GM12878 (cell line): Measurements from ENCODE around the gene WTAP. TPM values are rescaled to one million over a fixed set of nuclear protein-coding genes. Genes with fewer than 3 reads are reported as not detected.
A peak's percentile ranks its signal among the peaks of the same experiment; 100 is the strongest.
"Not testable (repeated sequence)": the region's sequence is repeated elsewhere in the genome, so short reads cannot be mapped to it uniquely, and the experiment has no call there.

ENCODE experiments used
- ATAC-seq: fragments of 200-7000 bp; cut with Tn5 transposase; 3 replicates; pipeline ENCODE4 v1.9.1; 2020; ENCODE audit warnings: mild to moderate bottlenecking, moderate library complexity
- BruUV-seq: library from RNA; stranded (reverse); fragments of 400-500 nt; replicated peaks from 2 replicates; lab custom pipeline; 2021; lab: Mats Ljungman, UMichigan
- CTCF ChIA-PET: fragments of 300-600 bp; sonication (Branson Sonifier 250); formaldehyde crosslinking; extraction: SDS; loops from one replicate; lab custom pipeline; 2021; ENCODE audit warnings: inconsistent platforms; lab: Yijun Ruan, JAX
- POLR2A ChIA-PET: fragments of 350-600 bp; formaldehyde crosslinking; extraction: SDS; loops from one replicate; lab custom pipeline; 2021; ENCODE audit warnings: inconsistent platforms; lab: Charles Lee
- RAD21 ChIA-PET: fragments of 300-600 bp; sonication (Branson Sonifier 250); formaldehyde crosslinking; loops from one replicate; lab custom pipeline; 2023; ENCODE audit warnings: antibody characterized with exemption; ENCODE audit not compliant: unreplicated experiment; lab: Charles Lee
- SMC1A ChIA-PET: fragments of 300-600 bp; sonication (Branson Sonifier 250); formaldehyde crosslinking; loops from one replicate; lab custom pipeline; 2023; ENCODE audit not compliant: unreplicated experiment, uncharacterized antibody; lab: Charles Lee
- DNase-seq: peaks from one replicate; pipeline ENCODE4 v3.0.0-alpha.2; 2011; ENCODE audit warnings: low read depth, low spot score
- FAIRE-seq: peaks from 3 replicates; lab custom pipeline; 2011; peaks lifted over from hg19 to GRCh38; lab: Jason Lieb, UNC
- H2AFZ ChIP-seq: 2 replicates; pipeline ENCODE4 v1.6.0; 2011; ENCODE audit warnings: low read depth, low read length, control low read depth; ENCODE audit not compliant: control insufficient read depth
- H3K27ac ChIP-seq: 2 replicates; pipeline ENCODE4 v1.5.1; 2011; ENCODE audit warnings: control low read depth; ENCODE audit not compliant: control insufficient read depth, insufficient read depth
- H3K27me3 ChIP-seq, 2 experiments: replicated peaks in 1 of 2; 2 replicates each; pipeline versions ENCODE4 v1.6.0 to v1.6.1; 2011; ENCODE audit warnings: low read length in 1 of 2; ENCODE audit not compliant: control insufficient read depth in 2 of 2, insufficient read depth in 2 of 2
- H3K36me3 ChIP-seq, 2 experiments: 2 replicates each; pipeline ENCODE4 v1.5.1; 2011; ENCODE audit warnings: low read length in 1 of 2; ENCODE audit not compliant: control insufficient read depth in 2 of 2, insufficient read depth in 2 of 2
- H3K4me1 ChIP-seq: 2 replicates; pipeline ENCODE4 v1.6.1; 2011; ENCODE audit warnings: mild to moderate bottlenecking, low read length, moderate library complexity, mixed read lengths; ENCODE audit not compliant: control insufficient read depth, insufficient read depth
- H3K4me2 ChIP-seq: 2 replicates; pipeline ENCODE4 v1.6.0; 2011; ENCODE audit warnings: control low read depth; ENCODE audit not compliant: control insufficient read depth, insufficient read depth
- H3K4me3 ChIP-seq: fragments of 200-600 bp; sonication (generic); 2 replicates; pipeline ENCODE4 v1.5.1; 2016
- H3K79me2 ChIP-seq: 2 replicates; pipeline ENCODE4 v1.6.0; 2011; ENCODE audit warnings: low read length; ENCODE audit not compliant: control insufficient read depth, insufficient read depth
- H3K9ac ChIP-seq: 2 replicates; pipeline ENCODE4 v1.8.0; 2011; ENCODE audit warnings: low read length, control low read depth, mixed read lengths; ENCODE audit not compliant: control insufficient read depth, insufficient read depth
- H3K9me3 ChIP-seq: replicated peaks from 3 replicates; pipeline ENCODE4 v1.5.1; 2011; ENCODE audit warnings: mild to moderate bottlenecking, low read length; ENCODE audit not compliant: control insufficient read depth, insufficient read depth
- H4K20me1 ChIP-seq: 2 replicates; pipeline ENCODE4 v1.6.0; 2011; ENCODE audit not compliant: control insufficient read depth, insufficient read depth
- MEF2B ChIP-seq: fragments of 450-650 bp; IDR thresholded peaks from 2 replicates; pipeline ENCODE4 v1.6.1; 2018; ENCODE audit warnings: mild to moderate bottlenecking, moderate library complexity; ENCODE audit not compliant: partially characterized antibody, poor library complexity, severe bottlenecking
- MLLT1 ChIP-seq: fragments of 450-650 bp; IDR thresholded peaks from 2 replicates; pipeline ENCODE4 v1.6.1; 2016; ENCODE audit warnings: mild to moderate bottlenecking
- NFYB ChIP-seq: IDR thresholded peaks from 2 replicates; pipeline ENCODE4 v1.6.1; 2011; ENCODE audit warnings: low read depth, mild to moderate bottlenecking, low read length, improper control_type of control experiment, moderate library complexity; ENCODE audit not compliant: insufficient read depth
- RUNX3 ChIP-seq: IDR thresholded peaks from 2 replicates; pipeline ENCODE4 v1.6.1; 2012; ENCODE audit warnings: low read length, inconsistent platforms
- ZBTB33 ChIP-seq: fragments of 450-650 bp; IDR thresholded peaks from 2 replicates; pipeline ENCODE4 v1.6.1; 2017; ENCODE audit warnings: mild to moderate bottlenecking
- WGBS: methylation state at CpG from one replicate; pipeline ENCODE4 v1.1.6; 2016; ENCODE audit warnings: low lambda C conversion rate; ENCODE audit not compliant: insufficient replicate concordance, insufficient coverage; ENCODE audit errors: missing lambda C conversion rate; 5-methylcytosine and 5-hydroxymethylcytosine counted together
- in situ Hi-C: fragments of 300-500 bp; cut with MboI; formaldehyde crosslinking; loops from 9 replicates; pipeline ENCODE4 v1.14.3; 2018; ENCODE audit warnings: mixed read lengths
- intact Hi-C: fragments of 100-400 bp; cut with micrococcal nuclease; formaldehyde crosslinking; loops from one replicate; pipeline ENCODE4 v1.14.2; 2022; ENCODE audit not compliant: unreplicated experiment
- polyA plus RNA-seq, 11 experiments: library from polyadenylated mRNA; depleted of rRNA in 4 of 11; unstranded in 6 of 11; stranded (reverse) in 5 of 11; fragments of >200 nt; fragmentation: Nextera tagmentation in 4 of 11; fragmentation: Illumina TruSeq in 1 of 11; extraction: Ambion mirVana in 4 of 11; extraction: Trizol in 1 of 11; gene quantifications; 1 replicate in 1 of 11; 2 replicates in 10 of 11; pipeline versions ENCODE4 v1.2.1 to v1.2.3, GENCODE V29; 2011 to 2016; ENCODE audit warnings: inconsistent platforms in 2 of 11, missing spikeins in 2 of 11, low read depth in 1 of 11
- total RNA-seq, 4 experiments: library from RNA; depleted of rRNA in 3 of 4; stranded (reverse); fragments of >200 nt in 3 of 4; fragmentation: Illumina TruSeq in 1 of 4; extraction: Trizol in 1 of 4; gene quantifications; 2 replicates each; pipeline versions ENCODE4 v1.2.1 to v1.2.3, GENCODE V29; 2013 to 2021

Gene WTAP
- total and polyA plus RNA-seq, 10 of the 15 experiments (the other 5 are each of a cell fraction or from before 2014, with no cell fraction given): 38.7 to 132 (median 83.1) TPM

GRCh38 chr6:159730332-159730676 is 3.0 kb downstream of the WTAP start (continued):
- peak; percentile 74 for TF ChIP-seq MEF2B
- peak; percentile 29; the same call in 1 of the 2 replicates for TF ChIP-seq RUNX3
- TF ChIP-seq NFYB: no peak
- TF ChIP-seq, all 136 proteins: peak for 8

GRCh38 chr6:159732550-159732949 is 5.2 kb downstream of the WTAP start:
- H3K27me3 ChIP-seq, intact Hi-C loops, H2AFZ ChIP-seq, FAIRE-seq, ATAC-seq, in situ Hi-C loops, H3K4me3 ChIP-seq, H3K4me1 ChIP-seq, H3K4me2 ChIP-seq, H3K9me3 ChIP-seq, DNase-seq, H3K36me3 ChIP-seq, H3K9ac ChIP-seq, H3K27ac ChIP-seq, BruUV-seq, H4K20me1 ChIP-seq: not testable (repeated sequence)
- H3K79me2 ChIP-seq: peaks cover 98% of the 10 kb centered on the region
- ChIA-PET RAD21 (interaction anchor here (0.9 to 1.6 kb wide), 3 partner anchors 51 to 198 kb away, joined by 3 to 4 read pairs (median 3); partner anchors contain the start of gene TCP1), CTCF (interaction anchor here (1.1 to 2.3 kb wide), 7 partner anchors 10 to 131 kb away, joined by 3 to 5 read pairs (median 4); no protein-coding TSS in a partner anchor), SMC1A (interaction anchor here (0.7 to 11.1 kb wide), 9 partner anchors 9 to 249 kb away, joined by 3 to 108 read pairs (median 3); partner anchors contain the start of genes ACAT2, MRPL18 and TCP1), POLR2A (interaction anchor here (0.8 to 2.8 kb wide), 6 partner anchors 10 to 40 kb away, joined by 4 to 16 read pairs (median 5); partner anchors contain the start of gene ACAT2)
- TF ChIP-seq MLLT1: peak; percentile 48; the same call in 1 of the 2 replicates
- TF ChIP-seq ZBTB33: peak; percentile 16; the same call in 1 of the 2 replicates
- WGBS: 95% methylated on average over 12 of the region's 12 CpGs

GRCh38 chr6:159733395-159733794 is 6.1 kb downstream of the WTAP start:
- H3K4me1 ChIP-seq, ATAC-seq, DNase-seq, H4K20me1 ChIP-seq, BruUV-seq, H3K9ac ChIP-seq, H3K9me3 ChIP-seq, H3K4me2 ChIP-seq, H3K27ac ChIP-seq, H3K4me3 ChIP-seq, in situ Hi-C loops, H2AFZ ChIP-seq, FAIRE-seq, H3K36me3 ChIP-seq, H3K27me3 ChIP-seq, intact Hi-C loops: not testable (repeated sequence)
- CTCF ChIA-PET: interaction anchor here (1.3 to 2.3 kb wide), 4 partner anchors 40 to 54 kb away, joined by 4 to 5 read pairs (median 4); no protein-coding TSS in a partner anchor
- H3K79me2 ChIP-seq: peaks cover 98% of the 10 kb centered on the region
- SMC1A ChIA-PET: interaction anchor here (1.1 to 11.1 kb wide), 4 partner anchors 10 to 57 kb away, joined by 3 to 108 read pairs (median 3); partner anchors contain the start of genes MRPL18 and TCP1
- POLR2A ChIA-PET: interaction anchor here (0.7 to 2.8 kb wide), 6 partner anchors 10 to 57 kb away, joined by 3 to 16 read pairs (median 5); partner anchors contain the start of genes ACAT2 and MRPL18
- 62% methylated on average over 12 of the region's 12 CpGs for WGBS
- RAD21 ChIA-PET: interaction anchor here (0.9 kb wide), 1 partner anchor 50 kb away, joined by 3 read pairs; no protein-coding TSS in a partner anchor
